Ovary (tissue), 9 donors: Measurements from ENCODE around the gene CFAP61. TPM values are rescaled to one million over a fixed set of nuclear protein-coding genes. Genes with fewer than 3 reads are reported as not detected.

Source experiments
- DNase-seq, 5 donors: peaks; one replicate each; pipeline ENCODE4 v3.0.0-alpha.2; 2019 to 2020
- H3K27ac ChIP-seq, 2 donors: fragments of 200-600 bp; one replicate each; pipeline versions ENCODE4 v1.5.1 to v1.8.0; 2019 to 2022
- H3K27me3 ChIP-seq: fragments of 200-600 bp; one replicate; pipeline ENCODE4 v1.8.0; 2022
- H3K36me3 ChIP-seq: fragments of 200-600 bp; sonication (generic); one replicate; pipeline ENCODE4 v1.5.1; 2019
- H3K4me1 ChIP-seq: one replicate; pipeline ENCODE4 v1.8.1; 2013; ENCODE audit warnings: mild to moderate bottlenecking, moderate library complexity; ENCODE audit not compliant: insufficient read depth
- H3K4me3 ChIP-seq: fragments of 200-600 bp; sonication (generic); one replicate; pipeline ENCODE4 v1.5.1; 2017
- H3K9me3 ChIP-seq, 2 donors: fragments of 200-600 bp in 1 of 2; sonication (generic) in 1 of 2; one replicate each; pipeline versions ENCODE4 v1.5.1 to v1.8.1; 2013 to 2019; ENCODE audit warnings: mild to moderate bottlenecking in 1 of 2, moderate library complexity in 1 of 2
- CTCF ChIP-seq, 3 donors: fragments of 450-650 bp in 2 of 3; fragments of 200-600 bp in 1 of 3; IDR thresholded peaks; one replicate each; pipeline versions ENCODE4 v1.5.1 to v1.8.0; 2016 to 2022; ENCODE audit warnings: antibody characterized with exemption in 3 of 3, mild to moderate bottlenecking in 1 of 3
- EP300 ChIP-seq: sonication (generic); formaldehyde crosslinking; IDR thresholded peaks from one replicate; pipeline ENCODE4 v1.6.1; 2017; ENCODE audit warnings: antibody characterized with exemption
- POLR2A ChIP-seq: fragments of 450-650 bp; IDR thresholded peaks from one replicate; pipeline ENCODE4 v1.6.1; 2017; ENCODE audit warnings: antibody characterized with exemption, mild to moderate bottlenecking, moderate library complexity
- WGBS, 3 donors: extraction: QIAGEN DNeasy Blood & Tissue Kit in 1 of 3; methylation state at CpG; one replicate each; pipeline versions ENCODE4 v1.1.5 to v1.1.7; 2013 to 2017; 5-methylcytosine and 5-hydroxymethylcytosine counted together
- intact Hi-C, 4 donors: fragments of 100-400 bp; cut with DNase I; formaldehyde crosslinking; loops; one replicate each; pipeline versions ENCODE4 v1.11.0 to v1.15.1; 2022 to 2023
- polyA plus RNA-seq, 2 donors: library from polyadenylated mRNA; stranded (reverse); fragments of 200-250 nt in 1 of 2; fragments of 350-450 nt in 1 of 2; fragmentation: Illumina TruSeq in 1 of 2; extraction: RNeasy Lipid Tissue Mini Kit (QIAGEN cat#74804) in 1 of 2; gene quantifications; one replicate each; pipeline ENCODE4 v1.2.3, GENCODE V29; 2013 to 2014
- total RNA-seq, 7 donors: library from RNA; depleted of rRNA in 2 of 7; stranded (reverse); fragments of >200 nt in 2 of 7; fragmentation: NEBNext Ultra II Directional in 3 of 7; extraction: Animal tissue kit (Norgen Biotek cat#: 25700) in 3 of 7; gene quantifications; one replicate each; pipeline versions ENCODE4 v1.1.0 to v1.2.4, GENCODE V29; 2016 to 2023
- donor health status: DM: no; HTN: no; CAD: no; lungs with moderate emphysema.
- donor health status: DM: no; HTN: no; CAD: no.
- donor health status: Bipolar disorder and iron deficiency.
- donor health status: DM: yes; HTN: yes; CAD: no.
- donor health status: DM: no; HTN: no; CAD: no.
- donor health status: DM: yes; HTN: yes; CAD: no.

Gene CFAP61
- total and polyA plus RNA-seq, 9 donors, result 0.12 to 13.1 (median 0.96) TPM; not detected in 1

GRCh38 chr20:20014659-20015058, 37.7 kb upstream of the CFAP61 start:
- no peaks in the 10 kb centered on the region for H3K27me3 ChIP-seq
- intact Hi-C loops, result no loop called here
- H3K27ac ChIP-seq, result no peak overlapping the region
- WGBS, 3 donors, result 45 to 63% (median 56%) methylated on average over 2 of the region's 2 CpGs
- H3K9me3 ChIP-seq, result no peaks in the 10 kb centered on the region
- H3K36me3 ChIP-seq, result no peaks in the 10 kb centered on the region
- H3K4me1 ChIP-seq, result peaks cover 13% of the 10 kb centered on the region
- TF ChIP-seq POLR2A, result no peak
- no peak for TF ChIP-seq CTCF (IDR thresholded peaks at IDR 0.05)
- no peak for TF ChIP-seq EP300
- DNase-seq, result no peak
- H3K4me3 ChIP-seq, result no peak overlapping the region

- H3K9me3 ChIP-seq, result no peaks in the 10 kb centered on the region
- H3K27ac ChIP-seq, result peak within 1 kb of the TSS in 1 of 2 donors; percentile 23
- WGBS, 3 donors, result 0 to 1% (median 0%) methylated on average over 69 to 81 of the region's 81 CpGs
- peak; percentile 90 to 95 (median 92) for DNase-seq
- H3K36me3 ChIP-seq, result no peaks in the 10 kb centered on the region
- TF ChIP-seq POLR2A, result no peak
- peak; percentile 68 to 93 (median 92) for TF ChIP-seq CTCF (IDR thresholded peaks at IDR 0.05)
- intact Hi-C loops, result no loop called here
- H3K4me3 ChIP-seq, result peak within 1 kb of the TSS; percentile 95
- peaks cover 11% of the 10 kb centered on the region for H3K4me1 ChIP-seq
- no peaks in the 10 kb centered on the region for H3K27me3 ChIP-seq
Measured at GRCh38 chr20:20017001-20017843, 35.1 kb upstream of the CFAP61 start, which contains the start of gene NAA20. Gene NAA20 (plus strand): TSS chr20:20017362. CDS start chr20:20017397, 35 bp downstream.

- peaks cover 11% of the 10 kb centered on the region for H3K4me1 ChIP-seq
- intact Hi-C loops, result no loop called here
- DNase-seq, result no peak
- H3K9me3 ChIP-seq, result no peaks in the 10 kb centered on the region
- WGBS, 3 donors, result 2 to 5% (median 2%) methylated on average over 8 to 17 of the region's 17 CpGs
- H3K36me3 ChIP-seq, result no peaks in the 10 kb centered on the region
- H3K27ac ChIP-seq, result peak overlapping the region in 1 of 2 donors; percentile 23
- peak overlapping the region; percentile 95 for H3K4me3 ChIP-seq
- TF ChIP-seq CTCF (IDR thresholded peaks at IDR 0.05) (no peak), EP300 (no peak), POLR2A (no peak)
- no peaks in the 10 kb centered on the region for H3K27me3 ChIP-seq
Measured at GRCh38 chr20:20017844-20018185, 34.5 kb upstream of the CFAP61 start.

DNA sequence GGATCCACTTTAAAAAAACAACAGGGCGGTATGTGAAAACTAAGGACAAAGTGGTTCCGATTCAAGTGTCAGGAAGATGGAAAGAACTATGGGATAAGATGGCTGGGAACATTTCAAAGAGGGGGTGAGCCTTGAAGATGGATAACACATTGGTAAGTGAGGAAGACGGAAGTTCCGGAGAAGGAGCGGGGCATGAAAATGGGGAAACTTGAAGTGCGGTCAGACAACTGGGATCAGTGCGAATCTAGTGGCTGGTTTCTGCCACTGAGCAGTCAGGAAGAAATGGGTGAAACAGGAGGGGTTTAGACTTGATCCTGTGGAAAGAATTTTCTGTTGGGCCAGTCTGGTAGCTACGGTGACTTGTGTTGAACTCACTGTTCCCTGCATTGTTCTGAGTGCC, 34.0 kb upstream of the CFAP61 start:
- intact Hi-C loops, result no loop called here
- H3K36me3 ChIP-seq, result no peaks in the 10 kb centered on the region
- DNase-seq, result no peak
- no peaks in the 10 kb centered on the region for H3K9me3 ChIP-seq
- peaks cover 11% of the 10 kb centered on the region for H3K4me1 ChIP-seq
- no peaks in the 10 kb centered on the region for H3K27me3 ChIP-seq
- TF ChIP-seq POLR2A (no peak), EP300 (no peak), CTCF (IDR thresholded peaks at IDR 0.05) (no peak)
- peak overlapping the region; percentile 95 for H3K4me3 ChIP-seq
- WGBS, 3 donors, result 80 to 90% (median 82%) methylated on average over 8 of the region's 8 CpGs
- H3K27ac ChIP-seq, result no peak overlapping the region
